GM18526 (cell line): ENCODE results near the gene LACTBL1.

Experiments used
- POLR2A ChIP-seq: IDR thresholded peaks from 3 replicates; pipeline ENCODE4 v1.6.1; 2011; ENCODE audit not compliant: insufficient read length; ENCODE audit errors: extremely low read depth

Gene LACTBL1

GRCh38 chr1:22975694-22976093 lies 3.0 kb upstream of the LACTBL1 start:
- TF ChIP-seq POLR2A, result no peak

DNA sequence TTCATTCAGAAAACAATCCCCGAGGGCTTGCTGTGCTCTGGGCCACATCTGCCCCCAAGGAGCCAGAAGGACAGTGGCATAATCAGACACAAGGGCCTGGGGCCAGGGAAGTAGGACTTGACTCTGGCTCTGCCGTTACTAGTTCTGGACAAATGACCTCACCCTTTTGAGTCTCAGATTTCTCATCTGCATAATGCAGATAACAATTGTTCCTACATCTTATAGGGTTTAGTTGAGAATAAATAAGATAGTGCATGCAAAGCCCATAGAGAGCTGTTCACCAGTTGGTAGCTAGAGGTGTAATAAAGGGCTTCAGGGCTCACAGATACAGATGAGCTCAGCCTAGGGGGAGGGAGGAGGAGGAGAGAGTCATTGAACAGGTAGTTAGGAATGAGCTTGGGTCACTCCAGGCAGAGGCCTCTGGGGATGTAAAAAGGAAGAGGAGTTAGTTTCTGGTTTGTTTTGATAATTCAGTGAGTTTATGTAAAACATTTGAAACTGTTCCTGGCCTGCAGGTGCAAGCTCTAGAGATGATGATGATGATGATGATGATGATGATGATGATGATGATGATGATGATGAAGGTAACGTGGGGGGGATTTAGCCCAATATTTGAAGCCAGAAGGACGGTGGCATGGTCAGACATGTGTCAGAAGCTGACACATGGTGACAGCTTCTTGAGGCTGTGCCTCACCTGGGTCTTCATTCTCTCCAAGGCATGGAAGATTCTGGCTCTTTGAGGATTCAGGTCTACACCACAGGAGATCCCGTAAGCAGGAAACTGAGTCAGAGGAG lies 858 bp downstream of the LACTBL1 start:
- TF ChIP-seq POLR2A, result no peak

DNA sequence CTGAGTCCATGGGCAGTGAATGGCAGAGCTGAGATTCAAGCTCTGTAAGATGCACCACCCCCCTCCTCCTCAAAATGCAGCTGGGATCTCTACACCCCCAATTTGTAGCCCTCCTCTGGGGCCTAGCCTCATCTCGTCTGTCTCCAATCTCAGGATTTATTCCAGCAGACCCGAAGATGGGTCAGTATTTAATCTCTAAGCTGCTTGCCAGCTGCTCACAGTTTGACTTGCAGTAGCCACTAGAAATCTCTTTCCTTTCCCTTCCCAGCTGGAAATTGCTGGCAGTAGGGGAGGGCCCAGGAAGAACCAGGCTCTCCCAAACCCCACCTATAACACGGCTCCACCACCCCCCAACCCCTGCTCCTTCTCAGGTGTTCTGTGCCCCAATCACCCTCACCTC lies 1.5 kb downstream of the LACTBL1 start:
- TF ChIP-seq POLR2A, result no peak

DNA sequence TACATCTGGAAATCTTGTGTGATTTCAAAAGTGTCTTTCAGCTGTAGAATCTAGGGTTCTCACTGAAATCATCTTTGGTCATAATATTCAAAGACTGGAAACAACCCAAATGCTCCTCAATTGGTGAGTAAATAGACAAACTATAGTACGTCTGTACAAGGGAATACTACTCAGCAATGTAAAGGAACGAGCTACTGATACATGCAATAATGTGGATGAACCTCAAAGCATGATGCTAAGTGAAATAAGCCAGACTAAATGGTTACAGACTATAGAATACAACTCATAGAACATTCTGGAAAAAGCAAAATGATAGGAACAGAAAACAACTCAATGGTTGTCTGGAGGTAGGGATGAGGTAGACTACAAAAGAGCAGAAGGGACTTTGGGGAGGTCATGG lies 2.6 kb downstream of the LACTBL1 start:
- TF ChIP-seq POLR2A, result no peak

DNA sequence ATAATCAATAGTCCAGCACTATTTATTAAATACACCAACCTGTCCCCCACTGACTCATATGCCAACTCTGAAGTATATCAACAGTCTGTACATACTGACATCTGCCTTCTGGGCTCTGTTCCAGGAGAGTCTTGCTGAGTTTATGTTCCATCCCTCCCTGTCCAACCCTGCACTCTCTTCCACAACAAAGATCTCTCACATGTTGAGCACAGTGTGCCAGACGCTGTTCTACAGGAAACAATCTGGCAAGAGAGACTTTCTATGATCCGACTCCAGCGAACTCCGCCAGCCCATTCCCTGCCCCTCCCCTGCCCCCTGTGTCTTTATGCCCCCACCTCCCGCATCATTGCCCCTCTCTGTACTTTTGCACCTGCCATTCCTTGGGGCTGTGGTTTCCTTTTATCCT lies 3.4 kb downstream of the LACTBL1 start:
- no peak for TF ChIP-seq POLR2A

- no peak for TF ChIP-seq POLR2A
These were observed 4.8 kb downstream of the LACTBL1 start for GRCh38 chr1:22967833-22968232.

- TF ChIP-seq POLR2A, result no peak
These were observed 6.4 kb downstream of the LACTBL1 start for GRCh38 chr1:22966309-22966708.

GRCh38 chr1:22963044-22963677 lies 9.5 kb downstream of the LACTBL1 start:
- no peak for TF ChIP-seq POLR2A

- no peak for TF ChIP-seq POLR2A
These were observed 10.1 kb downstream of the LACTBL1 start for GRCh38 chr1:22962558-22962957.

DNA sequence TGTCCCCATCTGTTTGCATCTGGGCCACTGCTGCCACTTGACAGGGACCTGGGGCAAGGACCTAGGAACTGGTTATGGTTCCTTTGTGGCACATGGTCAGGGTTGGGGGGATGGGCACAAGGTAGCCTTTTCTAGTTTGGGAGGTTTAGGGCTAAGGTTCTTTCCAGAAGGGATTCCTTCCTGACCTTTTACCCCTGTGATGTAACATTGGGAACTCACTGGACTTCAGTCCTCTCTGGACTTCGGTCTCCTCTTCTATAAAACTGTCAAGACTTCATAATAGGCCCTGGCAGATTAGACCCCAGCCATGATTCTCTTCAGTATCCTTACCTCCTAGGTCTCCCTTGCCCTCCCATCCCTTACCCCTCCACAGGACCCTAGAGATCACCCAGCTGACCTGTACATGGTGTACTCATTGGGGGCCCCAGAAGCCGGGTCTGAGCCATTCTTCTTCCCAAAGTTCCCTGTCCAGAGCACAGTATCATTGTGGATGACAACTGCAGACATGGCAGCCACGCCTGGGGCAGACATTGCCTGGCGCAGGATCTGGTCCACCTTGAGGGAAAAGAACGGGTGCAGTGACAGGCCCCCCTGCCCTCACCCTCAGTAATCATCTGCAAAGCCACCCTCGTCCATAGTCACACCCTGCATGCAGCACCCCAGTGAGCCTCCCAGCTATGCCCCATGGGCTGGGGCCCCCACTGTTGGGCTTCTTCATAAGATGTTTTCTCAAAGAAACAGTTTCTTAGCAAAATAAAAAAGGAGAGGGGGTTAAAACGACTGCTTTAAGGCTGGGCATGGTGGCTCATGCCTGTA lies 12.9 kb downstream of the LACTBL1 start:
- no peak for TF ChIP-seq POLR2A

GRCh38 chr1:22958556-22958955 lies 14.1 kb downstream of the LACTBL1 start:
- no peak for TF ChIP-seq POLR2A

DNA sequence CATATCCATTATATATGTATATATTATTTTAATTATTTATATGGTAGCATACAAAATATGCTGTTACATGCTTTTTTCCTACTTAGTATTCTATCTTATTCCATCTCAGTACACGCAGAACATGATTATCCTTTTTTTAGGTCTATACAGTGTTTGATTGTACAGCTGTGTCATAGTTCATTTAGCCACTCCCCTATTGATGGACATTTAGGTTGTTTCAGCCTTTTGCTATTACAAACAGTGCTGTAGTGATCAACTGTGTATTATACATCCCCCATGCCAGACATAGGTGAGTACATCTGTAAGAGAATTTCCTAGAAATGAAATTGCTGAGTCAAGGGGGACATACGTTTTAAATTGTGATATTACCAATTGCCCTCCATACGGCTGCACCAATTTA lies 15.6 kb downstream of the LACTBL1 start:
- TF ChIP-seq POLR2A, result no peak

DNA sequence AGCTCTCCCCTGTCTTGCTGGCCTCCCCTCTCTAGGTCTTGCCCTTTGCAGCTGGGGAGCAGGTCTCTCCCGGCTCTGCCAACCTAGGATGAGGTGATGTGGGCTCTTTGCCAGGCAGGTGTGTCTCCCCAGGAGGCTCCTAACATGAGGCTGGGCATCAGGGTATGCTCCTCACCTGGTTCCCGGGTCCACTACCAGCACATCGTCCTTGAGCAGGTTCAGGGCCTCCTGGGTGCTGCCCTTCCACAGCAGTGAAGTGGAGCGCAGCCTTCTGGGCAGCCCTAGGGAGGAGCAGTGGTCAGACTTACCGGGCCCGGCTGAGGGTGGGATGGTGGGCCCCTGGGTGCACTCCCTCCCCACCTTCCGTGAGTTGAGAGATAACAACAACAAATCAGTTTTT lies 17.5 kb downstream of the LACTBL1 start:
- no peak for TF ChIP-seq POLR2A

DNA sequence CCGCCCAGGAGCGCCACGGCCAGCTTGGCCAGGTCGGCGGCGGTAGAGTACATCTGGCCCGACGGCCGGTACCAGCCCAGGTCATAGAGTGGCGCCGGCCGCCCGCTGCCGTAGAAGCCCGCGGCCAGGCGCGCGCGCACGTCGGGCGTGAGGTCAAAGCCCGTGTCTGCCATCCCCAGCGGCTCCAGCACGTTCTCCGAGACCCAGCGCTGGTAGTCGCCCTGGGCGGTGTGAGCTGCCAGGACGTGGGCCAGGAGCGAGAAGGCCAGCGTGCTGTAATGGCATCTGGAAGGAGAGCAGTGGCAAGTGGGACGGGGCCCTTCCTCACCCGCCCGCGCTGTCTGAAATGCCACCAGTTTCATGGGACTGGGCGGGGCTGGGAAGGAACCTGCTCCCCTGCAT lies 18.9 kb downstream of the LACTBL1 start:
- no peak for TF ChIP-seq POLR2A

GRCh38 chr1:22953057-22953739 lies 19.5 kb downstream of the LACTBL1 start:
- no peak for TF ChIP-seq POLR2A
